ENCODE data around the gene MPDU1.
A peak's percentile ranks its signal among the peaks of the same experiment; 100 is the strongest.

MPDU1 gene

DNA sequence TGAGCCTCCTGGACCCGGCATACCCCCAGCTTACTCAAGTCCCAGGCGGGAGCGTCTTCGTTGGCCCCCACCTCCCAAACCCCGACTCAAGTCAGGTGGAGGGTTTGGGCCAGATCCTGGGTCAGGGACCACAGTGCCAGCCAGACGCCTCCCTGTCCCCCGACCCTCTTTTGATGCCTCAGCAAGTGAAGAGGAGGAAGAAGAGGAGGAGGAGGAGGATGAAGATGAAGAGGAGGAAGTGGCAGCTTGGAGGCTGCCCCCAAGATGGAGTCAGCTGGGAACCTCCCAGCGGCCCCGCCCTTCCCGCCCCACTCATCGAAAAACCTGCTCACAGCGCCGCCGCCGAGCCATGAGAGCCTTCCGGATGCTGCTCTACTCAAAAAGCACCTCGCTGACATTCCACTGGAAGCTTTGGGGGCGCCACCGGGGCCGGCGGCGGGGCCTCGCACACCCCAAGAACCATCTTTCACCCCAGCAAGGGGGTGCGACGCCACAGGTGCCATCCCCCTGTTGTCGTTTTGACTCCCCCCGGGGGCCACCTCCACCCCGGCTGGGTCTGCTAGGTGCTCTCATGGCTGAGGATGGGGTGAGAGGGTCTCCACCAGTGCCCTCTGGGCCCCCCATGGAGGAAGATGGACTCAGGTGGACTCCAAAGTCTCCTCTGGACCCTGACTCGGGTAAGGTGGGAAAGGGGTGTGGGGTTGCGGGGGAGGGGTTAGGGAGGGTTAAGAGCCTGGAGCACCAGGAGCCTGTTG is 20.4 kb upstream of the MPDU1 start:
- Histone ChIP-seq H3K27ac (ENCODE audit: poor library complexity, severe bottlenecking) (no peak overlapping the region), H3K9me3 (ENCODE audit: severe bottlenecking) (no peaks in the 10 kb centered on the region), H3K36me3 (ENCODE audit: low read depth) (peaks cover 39% of the 10 kb centered on the region), H3K4me1 (ENCODE audit: insufficient read depth, poor library complexity, severe bottlenecking) (peaks cover 17% of the 10 kb centered on the region), H3K4me3 (ENCODE audit: severe bottlenecking) (no peak overlapping the region), H3K27me3 (ENCODE audit: insufficient read depth, poor library complexity, severe bottlenecking) (no peaks in the 10 kb centered on the region)
- TF ChIP-seq, protein P1, sequence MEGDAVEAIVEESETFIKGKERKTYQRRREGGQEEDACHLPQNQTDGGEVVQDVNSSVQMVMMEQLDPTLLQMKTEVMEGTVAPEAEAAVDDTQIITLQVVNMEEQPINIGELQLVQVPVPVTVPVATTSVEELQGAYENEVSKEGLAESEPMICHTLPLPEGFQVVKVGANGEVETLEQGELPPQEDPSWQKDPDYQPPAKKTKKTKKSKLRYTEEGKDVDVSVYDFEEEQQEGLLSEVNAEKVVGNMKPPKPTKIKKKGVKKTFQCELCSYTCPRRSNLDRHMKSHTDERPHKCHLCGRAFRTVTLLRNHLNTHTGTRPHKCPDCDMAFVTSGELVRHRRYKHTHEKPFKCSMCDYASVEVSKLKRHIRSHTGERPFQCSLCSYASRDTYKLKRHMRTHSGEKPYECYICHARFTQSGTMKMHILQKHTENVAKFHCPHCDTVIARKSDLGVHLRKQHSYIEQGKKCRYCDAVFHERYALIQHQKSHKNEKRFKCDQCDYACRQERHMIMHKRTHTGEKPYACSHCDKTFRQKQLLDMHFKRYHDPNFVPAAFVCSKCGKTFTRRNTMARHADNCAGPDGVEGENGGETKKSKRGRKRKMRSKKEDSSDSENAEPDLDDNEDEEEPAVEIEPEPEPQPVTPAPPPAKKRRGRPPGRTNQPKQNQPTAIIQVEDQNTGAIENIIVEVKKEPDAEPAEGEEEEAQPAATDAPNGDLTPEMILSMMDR (IDR thresholded peaks at IDR 0.05; ENCODE audit: poor library complexity, severe bottlenecking), result no peak
- no peak for ATAC-seq (ENCODE audit: low read depth)
- DNase-seq (ENCODE audit: low spot score), result no peak

DNA sequence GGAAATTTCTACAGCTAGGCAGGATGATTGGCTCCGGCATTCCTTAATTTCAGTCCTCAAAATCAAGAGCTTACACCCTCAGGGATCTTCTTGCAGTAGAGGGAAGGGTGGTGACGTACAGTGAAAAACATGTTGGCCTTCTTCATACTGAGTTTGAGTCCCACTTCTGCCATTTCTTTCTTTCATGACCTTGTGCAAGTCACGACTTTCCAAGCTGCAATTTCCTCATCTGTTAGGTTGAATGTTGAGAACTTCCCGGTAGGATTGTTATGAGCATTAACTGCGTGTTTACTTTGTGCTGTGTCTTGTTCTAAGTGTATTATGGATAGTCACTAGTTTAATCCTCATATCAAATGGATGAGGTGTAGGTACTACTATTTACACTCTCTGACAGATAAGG is 14.1 kb upstream of the MPDU1 start:
- H3K9me3 ChIP-seq (ENCODE audit: severe bottlenecking), result no peaks in the 10 kb centered on the region
- H3K27me3 ChIP-seq (ENCODE audit: insufficient read depth, poor library complexity, severe bottlenecking), result no peaks in the 10 kb centered on the region
- peaks cover 71% of the 10 kb centered on the region for H3K36me3 ChIP-seq (ENCODE audit: low read depth)
- no peak overlapping the region for H3K27ac ChIP-seq (ENCODE audit: poor library complexity, severe bottlenecking)
- DNase-seq (ENCODE audit: low spot score) (no peak), ATAC-seq (ENCODE audit: low read depth) (no peak)
- TF ChIP-seq, protein P1 (IDR thresholded peaks at IDR 0.05; ENCODE audit: poor library complexity, severe bottlenecking), result no peak
- H3K4me3 ChIP-seq (ENCODE audit: severe bottlenecking), result no peak overlapping the region
- peaks cover 5% of the 10 kb centered on the region for H3K4me1 ChIP-seq (ENCODE audit: insufficient read depth, poor library complexity, severe bottlenecking)

DNA sequence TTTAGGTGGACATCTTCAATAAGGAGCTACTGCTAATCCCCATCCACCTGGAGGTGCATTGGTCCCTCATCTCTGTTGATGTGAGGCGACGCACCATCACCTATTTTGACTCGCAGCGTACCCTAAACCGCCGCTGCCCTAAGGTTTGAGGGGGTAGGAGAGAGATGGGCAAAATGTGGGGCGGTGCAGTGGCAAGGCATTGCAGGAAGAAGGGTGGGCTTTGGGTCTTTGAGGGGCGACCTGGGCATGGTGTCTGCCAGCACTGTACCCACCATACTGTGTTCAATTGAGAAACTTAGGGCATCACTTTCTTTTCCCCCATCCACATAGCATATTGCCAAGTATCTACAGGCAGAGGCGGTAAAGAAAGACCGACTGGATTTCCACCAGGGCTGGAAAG is 13.3 kb upstream of the MPDU1 start:
- Histone ChIP-seq H3K4me1 (ENCODE audit: insufficient read depth, poor library complexity, severe bottlenecking) (peaks cover 12% of the 10 kb centered on the region), H3K27ac (ENCODE audit: poor library complexity, severe bottlenecking) (no peak overlapping the region), H3K27me3 (ENCODE audit: insufficient read depth, poor library complexity, severe bottlenecking) (no peaks in the 10 kb centered on the region), H3K36me3 (ENCODE audit: low read depth) (peaks cover 71% of the 10 kb centered on the region), H3K9me3 (ENCODE audit: severe bottlenecking) (no peaks in the 10 kb centered on the region), H3K4me3 (ENCODE audit: severe bottlenecking) (no peak overlapping the region)
- ATAC-seq (ENCODE audit: low read depth), result no peak
- no peak for DNase-seq (ENCODE audit: low spot score)
- TF ChIP-seq, protein P1 (IDR thresholded peaks at IDR 0.05; ENCODE audit: poor library complexity, severe bottlenecking), result no peak

DNA sequence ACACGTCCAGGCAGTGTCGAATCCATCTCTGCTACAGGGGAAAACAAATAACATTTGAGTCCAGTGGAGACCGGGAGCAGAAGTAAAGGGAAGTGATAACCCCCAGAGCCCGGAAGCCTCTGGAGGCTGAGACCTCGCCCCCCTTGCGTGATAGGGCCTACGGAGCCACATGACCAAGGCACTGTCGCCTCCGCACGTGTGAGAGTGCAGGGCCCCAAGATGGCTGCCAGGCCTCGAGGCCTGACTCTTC is 11.4 kb upstream of the MPDU1 start:
- ATAC-seq (ENCODE audit: low read depth) (no peak; the same call in 1 of the 3 replicates), DNase-seq (ENCODE audit: low spot score) (peak; percentile 99)
- no peaks in the 10 kb centered on the region for H3K9me3 ChIP-seq (ENCODE audit: severe bottlenecking)
- peaks cover 73% of the 10 kb centered on the region for H3K36me3 ChIP-seq (ENCODE audit: low read depth)
- H3K4me3 ChIP-seq (ENCODE audit: severe bottlenecking), result peak overlapping the region; percentile 24
- H3K27ac ChIP-seq (ENCODE audit: poor library complexity, severe bottlenecking), result peak overlapping the region; percentile 98
- H3K27me3 ChIP-seq (ENCODE audit: insufficient read depth, poor library complexity, severe bottlenecking), result no peaks in the 10 kb centered on the region
- peaks cover 16% of the 10 kb centered on the region for H3K4me1 ChIP-seq (ENCODE audit: insufficient read depth, poor library complexity, severe bottlenecking)
- TF ChIP-seq, protein P1 (IDR thresholded peaks at IDR 0.05; ENCODE audit: poor library complexity, severe bottlenecking), result no peak

DNA sequence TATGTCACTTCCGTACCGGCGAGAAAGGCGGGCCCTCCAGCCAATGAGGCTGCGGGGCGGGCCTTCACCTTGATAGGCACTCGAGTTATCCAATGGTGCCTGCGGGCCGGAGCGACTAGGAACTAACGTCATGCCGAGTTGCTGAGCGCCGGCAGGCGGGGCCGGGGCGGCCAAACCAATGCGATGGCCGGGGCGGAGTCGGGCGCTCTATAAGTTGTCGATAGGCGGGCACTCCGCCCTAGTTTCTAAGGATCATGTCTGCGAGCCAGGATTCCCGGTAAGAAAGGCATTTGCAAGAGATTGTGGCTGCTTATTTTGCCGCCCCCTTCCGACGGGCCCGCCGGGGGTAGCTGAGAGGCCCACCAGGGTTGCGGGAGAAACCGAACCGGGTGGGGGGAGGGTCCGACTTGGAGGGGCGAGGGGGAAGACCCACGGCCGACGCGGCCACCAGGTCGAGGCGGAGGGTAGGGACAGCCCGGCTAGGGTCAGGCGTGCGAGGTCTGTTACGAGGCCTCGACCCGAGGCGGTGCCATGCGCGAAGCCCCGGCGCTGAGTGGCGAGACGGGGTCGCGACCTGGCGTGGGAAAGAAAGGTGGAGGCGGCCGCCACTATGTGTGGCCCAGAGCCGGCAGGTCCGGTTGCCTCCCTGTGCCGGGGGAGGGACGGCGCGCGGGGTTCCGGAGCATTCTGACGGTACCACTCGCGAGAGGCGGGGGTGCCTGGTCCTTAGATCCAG is 10.9 kb upstream of the MPDU1 start:
- H3K9me3 ChIP-seq (ENCODE audit: severe bottlenecking), result no peaks in the 10 kb centered on the region
- H3K27ac ChIP-seq (ENCODE audit: poor library complexity, severe bottlenecking), result peak overlapping the region; percentile 98
- peak; percentile 88; the same call in 1 of the 3 replicates for ATAC-seq (ENCODE audit: low read depth)
- peaks cover 73% of the 10 kb centered on the region for H3K36me3 ChIP-seq (ENCODE audit: low read depth)
- H3K4me1 ChIP-seq (ENCODE audit: insufficient read depth, poor library complexity, severe bottlenecking), result peaks cover 16% of the 10 kb centered on the region
- TF ChIP-seq, protein P1 (IDR thresholded peaks at IDR 0.05; ENCODE audit: poor library complexity, severe bottlenecking), result no peak
- H3K27me3 ChIP-seq (ENCODE audit: insufficient read depth, poor library complexity, severe bottlenecking), result no peaks in the 10 kb centered on the region
- H3K4me3 ChIP-seq (ENCODE audit: severe bottlenecking), result peak overlapping the region; percentile 71
- DNase-seq (ENCODE audit: low spot score), result peak; percentile 62
